HG02885 (cell line): ENCODE measurements around the gene DBI.
A peak's percentile ranks its signal among the peaks of the same experiment; 100 is the strongest.
"Not testable (repeated sequence)": the region's sequence is repeated elsewhere in the genome, so short reads cannot be mapped to it uniquely, and the experiment has no call there.

Experiments used
- ATAC-seq: cut with Tn5 transposase; IDR thresholded peaks from one replicate; pipeline ENCODE4 v1.9.1; 2021; ENCODE audit warnings: mild to moderate bottlenecking; ENCODE audit not compliant: unreplicated experiment, poor library complexity

The DBI gene

GRCh38 chr2:119389615-119390306 lies 23.0 kb downstream of the DBI start:
- no peak for ATAC-seq

GRCh38 chr2:119393971-119394748 lies 27.4 kb downstream of the DBI start:
- ATAC-seq, result no peak

- ATAC-seq, result no peak
These were observed 30.4 kb downstream of the DBI start for GRCh38 chr2:119397196-119397595.

GRCh38 chr2:119402106-119402505 lies 35.3 kb downstream of the DBI start:
- ATAC-seq, result no peak

GRCh38 chr2:119402645-119403560 lies 36.1 kb downstream of the DBI start:
- ATAC-seq, result no peak

- not testable (repeated sequence) for ATAC-seq
These were observed 36.8 kb downstream of the DBI start for GRCh38 chr2:119403618-119404017.

GRCh38 chr2:119405151-119405550 lies 38.4 kb downstream of the DBI start:
- no peak for ATAC-seq

- peak; percentile 55 for ATAC-seq
These were observed 40.8 kb downstream of the DBI start for GRCh38 chr2:119407430-119408220.

- no peak for ATAC-seq
These were observed 41.4 kb downstream of the DBI start for GRCh38 chr2:119408221-119408619.

- ATAC-seq, result no peak
These were observed 42.7 kb downstream of the DBI start for GRCh38 chr2:119409506-119409905.

- no peak for ATAC-seq
These were observed 48.1 kb downstream of the DBI start for GRCh38 chr2:119414894-119415293.

- no peak for ATAC-seq
These were observed 48.9 kb downstream of the DBI start for GRCh38 chr2:119415630-119416029.

GRCh38 chr2:119416299-119416923 lies 49.6 kb downstream of the DBI start:
- ATAC-seq, result no peak

- no peak for ATAC-seq
These were observed 51.1 kb downstream of the DBI start for GRCh38 chr2:119417908-119418307.

- ATAC-seq, result no peak
These were observed 52.3 kb downstream of the DBI start for GRCh38 chr2:119419065-119419464.

- ATAC-seq, result no peak
These were observed 53.2 kb downstream of the DBI start for GRCh38 chr2:119419803-119420508.

- no peak for ATAC-seq
These were observed 54.5 kb downstream of the DBI start for GRCh38 chr2:119421304-119421703.

- ATAC-seq, result no peak
These were observed 55.0 kb downstream of the DBI start for GRCh38 chr2:119421741-119422140.
